Calu3 (cell line): Measurements from ENCODE around the gene MIGA2. TPM values are rescaled to one million over a fixed set of nuclear protein-coding genes. Genes with fewer than 3 reads are reported as not detected.

ENCODE experiments used
- BruUV-seq: library from RNA; stranded (reverse); fragments of 400-500 nt; replicated peaks from 2 replicates; lab custom pipeline; 2021; lab: Mats Ljungman, UMichigan
- CTCF ChIA-PET: fragments of 300-600 bp; sonication (Branson Sonifier 250); formaldehyde crosslinking; loops from one replicate; lab custom pipeline; 2022; ENCODE audit warnings: antibody characterized with exemption; lab: Charles Lee
- DNase-seq: peaks from one replicate; pipeline ENCODE4 v3.0.0; 2022
- H3K27ac Mint-ChIP-seq: one replicate; pipeline ENCODE4 v1.8.0; 2022; ENCODE audit warnings: mixed read lengths; ENCODE audit not compliant: unreplicated experiment
- H3K27me3 Mint-ChIP-seq: one replicate; pipeline ENCODE4 v1.8.0; 2022; ENCODE audit warnings: mixed read lengths; ENCODE audit not compliant: unreplicated experiment
- H3K36me3 Mint-ChIP-seq: one replicate; pipeline ENCODE4 v1.8.0; 2022; ENCODE audit warnings: mild to moderate bottlenecking, moderate library complexity, mixed read lengths; ENCODE audit not compliant: insufficient read depth, unreplicated experiment
- H3K4me1 Mint-ChIP-seq: one replicate; pipeline ENCODE4 v1.8.0; 2022; ENCODE audit warnings: mild to moderate bottlenecking, low read depth, mixed read lengths; ENCODE audit not compliant: unreplicated experiment
- H3K4me3 Mint-ChIP-seq: one replicate; pipeline ENCODE4 v1.8.0; 2022; ENCODE audit warnings: mild to moderate bottlenecking, low read depth, moderate library complexity, mixed read lengths; ENCODE audit not compliant: unreplicated experiment
- H3K9me3 Mint-ChIP-seq: one replicate; pipeline ENCODE4 v1.8.0; 2022; ENCODE audit warnings: low read depth, mixed read lengths; ENCODE audit not compliant: unreplicated experiment
- intact Hi-C: fragments of 100-400 bp; cut with micrococcal nuclease; formaldehyde crosslinking; loops from one replicate; pipeline ENCODE4 v1.10.0; 2022; ENCODE audit not compliant: unreplicated experiment
- total RNA-seq: library from RNA; stranded (reverse); gene quantifications from 2 replicates; pipeline ENCODE4 v1.2.3, GENCODE V29; 2022
- TF ChIP-seq, protein P1 (sequence below): fragments of 200-600 bp; IDR thresholded peaks from one replicate; pipeline ENCODE4 v1.8.0; 2022; ENCODE audit warnings: antibody characterized with exemption; ENCODE audit not compliant: unreplicated experiment

MIGA2 gene
- total RNA-seq, 1 experiment from 2014 or later = 17.8 TPM

DNA sequence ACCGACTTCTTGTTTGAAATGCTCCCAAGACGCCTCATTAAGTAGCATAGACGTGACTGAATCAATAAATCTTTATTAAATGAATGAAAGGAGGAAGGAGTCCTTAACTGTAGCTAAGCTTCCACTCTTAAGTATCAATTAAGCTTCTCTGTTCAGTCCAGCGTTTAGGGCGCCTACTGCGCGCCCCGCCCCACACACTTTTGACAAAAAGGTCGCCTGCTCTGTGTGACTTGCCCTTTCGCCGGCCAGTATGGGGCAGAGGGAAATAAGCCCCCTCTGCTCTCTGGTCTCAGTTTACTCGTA is 43.8 kb downstream of the MIGA2 start:
- no peak for DNase-seq
- H3K9me3 Mint-ChIP-seq = no peaks in the 10 kb centered on the region
- TF ChIP-seq, protein P1, sequence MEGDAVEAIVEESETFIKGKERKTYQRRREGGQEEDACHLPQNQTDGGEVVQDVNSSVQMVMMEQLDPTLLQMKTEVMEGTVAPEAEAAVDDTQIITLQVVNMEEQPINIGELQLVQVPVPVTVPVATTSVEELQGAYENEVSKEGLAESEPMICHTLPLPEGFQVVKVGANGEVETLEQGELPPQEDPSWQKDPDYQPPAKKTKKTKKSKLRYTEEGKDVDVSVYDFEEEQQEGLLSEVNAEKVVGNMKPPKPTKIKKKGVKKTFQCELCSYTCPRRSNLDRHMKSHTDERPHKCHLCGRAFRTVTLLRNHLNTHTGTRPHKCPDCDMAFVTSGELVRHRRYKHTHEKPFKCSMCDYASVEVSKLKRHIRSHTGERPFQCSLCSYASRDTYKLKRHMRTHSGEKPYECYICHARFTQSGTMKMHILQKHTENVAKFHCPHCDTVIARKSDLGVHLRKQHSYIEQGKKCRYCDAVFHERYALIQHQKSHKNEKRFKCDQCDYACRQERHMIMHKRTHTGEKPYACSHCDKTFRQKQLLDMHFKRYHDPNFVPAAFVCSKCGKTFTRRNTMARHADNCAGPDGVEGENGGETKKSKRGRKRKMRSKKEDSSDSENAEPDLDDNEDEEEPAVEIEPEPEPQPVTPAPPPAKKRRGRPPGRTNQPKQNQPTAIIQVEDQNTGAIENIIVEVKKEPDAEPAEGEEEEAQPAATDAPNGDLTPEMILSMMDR = no peak
- H3K4me3 Mint-ChIP-seq = peak overlapping the region; percentile 79
- intact Hi-C loops = no loop called here
- H3K27ac Mint-ChIP-seq = peak overlapping the region; percentile 83
- CTCF ChIA-PET = interaction anchor here (1.0 to 1.6 kb wide), 2 partner anchors 49 to 51 kb away, joined by 3 read pairs; no protein-coding TSS in a partner anchor
- no peaks in the 10 kb centered on the region for H3K4me1 Mint-ChIP-seq
- BruUV-seq = no TSS peak
- peaks cover 31% of the 10 kb centered on the region for H3K36me3 Mint-ChIP-seq
- no peaks in the 10 kb centered on the region for H3K27me3 Mint-ChIP-seq

DNA sequence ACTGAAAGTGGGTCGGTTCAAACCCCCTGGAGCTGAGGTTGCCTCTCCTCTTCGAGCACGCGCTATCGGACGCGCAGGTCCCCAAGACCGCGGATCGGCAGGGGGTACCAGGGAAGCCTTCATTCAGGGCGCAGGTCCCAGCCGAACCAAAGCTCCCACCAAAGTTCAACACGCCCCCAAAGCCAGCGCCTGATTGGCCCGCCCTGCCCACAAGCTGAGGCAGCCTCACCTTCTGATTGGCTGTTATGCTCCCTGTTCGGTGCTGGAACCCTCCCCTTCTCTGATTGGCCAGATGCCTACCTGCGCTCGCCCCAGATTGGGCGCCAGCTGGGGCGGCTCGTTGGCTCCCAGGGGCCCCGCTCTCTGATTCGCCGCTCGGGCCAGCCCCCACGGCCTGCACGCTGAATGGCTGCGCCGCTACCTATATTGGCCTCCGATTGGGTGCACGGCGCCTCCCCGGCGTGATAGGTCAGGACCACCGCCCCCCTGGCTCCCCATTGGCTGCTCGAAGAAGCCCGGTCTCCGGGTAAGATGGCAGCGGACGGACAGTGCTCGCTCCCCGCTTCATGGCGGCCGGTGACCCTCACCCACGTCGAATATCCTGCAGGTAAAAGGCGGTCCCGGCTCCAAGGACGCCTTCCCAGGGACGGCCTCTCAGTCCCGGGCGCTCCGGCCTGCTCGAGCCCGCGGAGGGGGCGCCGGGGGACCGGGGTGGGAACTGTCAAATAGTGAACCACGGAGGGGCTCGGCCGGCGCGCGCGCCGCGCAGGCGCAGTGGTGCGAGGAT is 44.4 kb downstream of the MIGA2 start, which contains the start of gene DOLPP1:
TSS of gene DOLPP1 (plus strand) at position 511 of the 787 bp plus-strand sequence. CDS start at position 532, 21 bp downstream.
- H3K9me3 Mint-ChIP-seq = no peaks in the 10 kb centered on the region
- no peaks in the 10 kb centered on the region for H3K4me1 Mint-ChIP-seq
- H3K27me3 Mint-ChIP-seq = no peaks in the 10 kb centered on the region
- TF ChIP-seq, protein P1 = no peak
- intact Hi-C loops = no loop called here
- H3K36me3 Mint-ChIP-seq = peaks cover 31% of the 10 kb centered on the region
- CTCF ChIA-PET = interaction anchor here (1.0 to 1.6 kb wide), 4 partner anchors 49 to 54 kb away, joined by 3 to 4 read pairs (median 3); partner anchors contain the start of gene SH3GLB2
- no TSS peak for BruUV-seq
- peak within 1 kb of the TSS; percentile 83 for H3K27ac Mint-ChIP-seq
- peak within 1 kb of the TSS; percentile 79 for H3K4me3 Mint-ChIP-seq
- peak; percentile 97 for DNase-seq

DNA sequence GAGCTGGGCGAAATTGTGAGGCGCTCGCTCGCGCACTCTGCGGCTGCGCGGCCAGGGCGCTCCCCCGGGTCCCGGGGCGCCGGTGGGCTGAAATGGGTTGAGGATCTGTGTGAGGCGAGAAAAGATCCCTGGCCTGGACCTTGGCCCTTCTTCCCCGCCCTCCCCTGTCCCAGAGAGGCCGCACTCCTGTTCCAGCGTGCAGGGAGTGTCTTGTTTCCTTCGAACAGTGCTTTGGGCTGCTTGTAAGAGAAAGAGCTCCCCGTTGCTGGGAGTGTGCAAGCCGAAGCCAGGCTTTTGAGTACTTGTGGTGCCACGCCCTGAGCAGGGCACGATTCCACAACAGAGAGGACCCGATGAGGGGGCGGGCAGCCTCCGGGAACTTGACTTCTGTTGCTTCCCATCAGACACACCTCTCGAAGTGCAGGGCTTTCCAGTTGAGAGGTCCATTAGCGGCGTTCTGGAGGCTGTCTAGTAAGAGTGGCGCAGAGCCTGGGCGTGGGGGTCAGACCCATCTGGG is 45.0 kb downstream of the MIGA2 start:
- H3K27me3 Mint-ChIP-seq = no peaks in the 10 kb centered on the region
- TSS peak; percentile 56 for BruUV-seq
- intact Hi-C loops = no loop called here
- no peak for DNase-seq
- peaks cover 31% of the 10 kb centered on the region for H3K36me3 Mint-ChIP-seq
- H3K9me3 Mint-ChIP-seq = no peaks in the 10 kb centered on the region
- H3K4me3 Mint-ChIP-seq = peak overlapping the region; percentile 79
- H3K4me1 Mint-ChIP-seq = no peaks in the 10 kb centered on the region
- CTCF ChIA-PET = interaction anchor here (1.1 to 1.6 kb wide), 3 partner anchors 50 to 54 kb away, joined by 3 to 4 read pairs (median 3); partner anchors contain the start of gene SH3GLB2
- TF ChIP-seq, protein P1 = no peak
- H3K27ac Mint-ChIP-seq = no peak overlapping the region

DNA sequence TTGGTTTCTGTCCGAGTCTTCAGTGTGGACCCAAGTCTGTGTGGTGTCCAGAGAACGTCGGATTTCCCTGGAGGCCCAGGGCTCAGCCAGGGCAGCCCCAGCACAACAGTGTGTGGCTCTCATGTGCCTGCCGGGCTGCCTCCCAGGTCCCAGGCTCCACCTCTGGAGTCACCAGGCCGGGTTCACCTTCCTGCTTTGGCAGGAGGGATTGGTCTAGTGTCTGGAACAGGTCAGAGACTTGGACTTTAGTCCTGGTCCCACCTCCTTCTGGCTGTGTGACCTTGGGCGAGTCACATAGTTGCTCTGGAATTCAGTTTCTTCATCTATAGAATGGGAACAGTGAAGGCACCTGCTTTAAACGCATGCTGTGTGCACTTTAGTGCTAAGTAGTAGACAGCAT is 47.7 kb downstream of the MIGA2 start:
- BruUV-seq = no TSS peak
- no peak overlapping the region for H3K4me3 Mint-ChIP-seq
- no peak overlapping the region for H3K27ac Mint-ChIP-seq
- CTCF ChIA-PET = no interaction called here
- no peak for DNase-seq
- H3K4me1 Mint-ChIP-seq = no peaks in the 10 kb centered on the region
- no peaks in the 10 kb centered on the region for H3K9me3 Mint-ChIP-seq
- TF ChIP-seq, protein P1 = no peak
- H3K27me3 Mint-ChIP-seq = no peaks in the 10 kb centered on the region
- intact Hi-C loops = no loop called here
- H3K36me3 Mint-ChIP-seq = peaks cover 28% of the 10 kb centered on the region
